H1 (cell line): ENCODE results near the gene ZNF773. TPM values are rescaled to one million over a fixed set of nuclear protein-coding genes. Genes with fewer than 3 reads are reported as not detected.
A peak's percentile ranks its signal among the peaks of the same experiment; 100 is the strongest.

ENCODE experiments used
- CTCF ChIA-PET: fragments of 300-600 bp; sonication (Branson Sonifier 250); formaldehyde crosslinking; loops from one replicate; lab custom pipeline; 2021; ENCODE audit not compliant: partially characterized antibody; lab: Charles Lee
- POLR2A ChIA-PET: fragments of 300-600 bp; sonication (Branson Sonifier 250); formaldehyde crosslinking; loops from one replicate; lab custom pipeline; 2021; ENCODE audit warnings: inconsistent platforms; ENCODE audit not compliant: partially characterized antibody; lab: Charles Lee
- DNase-seq, 2 experiments: peaks; one replicate each; pipeline versions ENCODE4 v3.0.0 to v3.0.0-alpha.2; 2010 to 2022; ENCODE audit warnings: low spot score in 2 of 2, low read depth in 1 of 2, mixed read lengths in 1 of 2
- FAIRE-seq: peaks from 2 replicates; lab custom pipeline; 2011; peaks lifted over from hg19 to GRCh38; lab: Jason Lieb, UNC
- H2AFZ ChIP-seq: 2 replicates; pipeline ENCODE4 v1.8.1; 2012; ENCODE audit warnings: low read length, inconsistent platforms
- H2AK5ac ChIP-seq: 2 replicates; pipeline ENCODE4 v1.6.1; 2013; ENCODE audit warnings: low read depth, low read length
- H2BK120ac ChIP-seq: replicated peaks from 2 replicates; pipeline ENCODE3; 2013; ENCODE audit warnings: low read depth, low read length, inconsistent platforms
- H2BK12ac ChIP-seq: 2 replicates; pipeline ENCODE4 v1.6.1; 2013; ENCODE audit warnings: low read depth, low read length
- H2BK15ac ChIP-seq: 2 replicates; pipeline ENCODE4 v1.6.1; 2013; ENCODE audit warnings: low read length
- H2BK20ac ChIP-seq: 2 replicates; pipeline ENCODE4 v1.6.1; 2013; ENCODE audit warnings: low read length
- H2BK5ac ChIP-seq: 2 replicates; pipeline ENCODE4 v1.6.1; 2013; ENCODE audit warnings: low read depth, low read length
- H3K14ac ChIP-seq: 2 replicates; pipeline ENCODE4 v1.6.1; 2013; ENCODE audit warnings: inconsistent platforms; ENCODE audit not compliant: insufficient read length
- H3K18ac ChIP-seq: 2 replicates; pipeline ENCODE4 v1.6.1; 2013; ENCODE audit warnings: low read length; ENCODE audit errors: extremely low read depth
- H3K23ac ChIP-seq: 2 replicates; pipeline ENCODE4 v1.6.1; 2013; ENCODE audit warnings: inconsistent platforms; ENCODE audit not compliant: insufficient read length
- H3K23me2 ChIP-seq: 2 replicates; pipeline ENCODE4 v1.6.1; 2013; ENCODE audit warnings: low read depth, low read length
- H3K27ac ChIP-seq: 2 replicates; pipeline ENCODE4 v1.6.1; 2011; ENCODE audit warnings: low read depth, low read length, inconsistent platforms
- H3K27me3 ChIP-seq, 4 experiments: replicated peaks in 1 of 4; 1 replicate in 1 of 4; 2 replicates in 3 of 4; pipeline versions ENCODE4 v1.6.1 to v1.8.1; 2011 to 2013; ENCODE audit warnings: low read length in 3 of 4, mild to moderate bottlenecking in 3 of 4, inconsistent platforms in 2 of 4, mixed read lengths in 2 of 4, moderate library complexity in 1 of 4; ENCODE audit not compliant: control insufficient read depth in 3 of 4, insufficient read depth in 3 of 4; ENCODE audit errors: extremely low read depth in 1 of 4
- H3K36me3 ChIP-seq, 4 experiments: 2 replicates each; pipeline versions ENCODE4 v1.6.1 to v1.8.1; 2011 to 2013; ENCODE audit warnings: mild to moderate bottlenecking in 4 of 4, low read length in 3 of 4, moderate library complexity in 2 of 4, control low read depth in 1 of 4, inconsistent platforms in 1 of 4; ENCODE audit not compliant: insufficient read depth in 4 of 4, control insufficient read depth in 2 of 4
- H3K4ac ChIP-seq: replicated peaks from 2 replicates; pipeline ENCODE3; 2013; ENCODE audit warnings: low read length, low read depth, mixed read lengths, inconsistent platforms; ENCODE audit not compliant: insufficient read length
- H3K4me1 ChIP-seq, 4 experiments: replicated peaks in 1 of 4; 1 replicate in 1 of 4; 2 replicates in 3 of 4; pipeline versions ENCODE4 v1.6.1 to v1.8.1; 2011 to 2013; ENCODE audit warnings: low read length in 3 of 4, inconsistent platforms in 2 of 4, mixed read lengths in 1 of 4; ENCODE audit not compliant: insufficient read depth in 4 of 4, control insufficient read depth in 3 of 4
- H3K4me2 ChIP-seq, 2 experiments: 2 replicates each; pipeline versions ENCODE4 v1.6.1 to v1.8.1; 2011 to 2013; ENCODE audit warnings: low read depth in 2 of 2, low read length in 2 of 2, control low read depth in 1 of 2, inconsistent platforms in 1 of 2, mild to moderate bottlenecking in 1 of 2; ENCODE audit not compliant: insufficient read depth in 1 of 2
- H3K4me3 ChIP-seq, 4 experiments: fragments of 200-600, 300-600 bp in 1 of 4; sonication (generic), shearing (Covaris generic), sonication (Bioruptor Twin) in 1 of 4; 2 replicates each; pipeline versions ENCODE4 v1.5.1 to v1.8.1; 2011 to 2016; ENCODE audit warnings: low read length in 4 of 4, low read depth in 3 of 4, control low read depth in 2 of 4, inconsistent platforms in 2 of 4, mild to moderate bottlenecking in 2 of 4, mixed read lengths in 1 of 4, moderate library complexity in 1 of 4; ENCODE audit not compliant: insufficient read depth in 2 of 4; ENCODE audit errors: extremely low read depth in 1 of 4
- H3K56ac ChIP-seq: replicated peaks from 2 replicates; pipeline ENCODE3; 2013; ENCODE audit warnings: low read depth, mild to moderate bottlenecking, mixed read lengths, low read length, inconsistent platforms; ENCODE audit not compliant: insufficient read length
- H3K79me1 ChIP-seq: 2 replicates; pipeline ENCODE4 v1.6.1; 2013; ENCODE audit warnings: low read depth, low read length, control low read depth
- H3K79me2 ChIP-seq, 2 experiments: 2 replicates each; pipeline versions ENCODE4 v1.6.1 to v1.8.1; 2012 to 2013; ENCODE audit warnings: low read length in 2 of 2, mild to moderate bottlenecking in 2 of 2, inconsistent platforms in 1 of 2; ENCODE audit not compliant: insufficient read depth in 2 of 2, control insufficient read depth in 1 of 2
- H3K9ac ChIP-seq, 4 experiments: replicated peaks in 1 of 4; 1 replicate in 1 of 4; 2 replicates in 3 of 4; pipeline versions ENCODE4 v1.6.1 to v1.8.1; 2011 to 2013; ENCODE audit warnings: low read depth in 3 of 4, low read length in 3 of 4, control low read depth in 2 of 4, mild to moderate bottlenecking in 2 of 4, moderate library complexity in 2 of 4, inconsistent platforms in 1 of 4; ENCODE audit errors: extremely low read depth in 1 of 4
- H3K9me3 ChIP-seq, 2 experiments: 2 replicates each; pipeline versions ENCODE4 v1.6.1 to v1.8.1; 2012 to 2013; ENCODE audit warnings: mild to moderate bottlenecking in 2 of 2, moderate library complexity in 2 of 2, control low read depth in 1 of 2, inconsistent platforms in 1 of 2, low read depth in 1 of 2, low read length in 1 of 2, mixed read lengths in 1 of 2; ENCODE audit not compliant: insufficient read depth in 2 of 2
- H4K20me1 ChIP-seq, 2 experiments: replicated peaks in 1 of 2; 2 replicates each; pipeline versions ENCODE3 to v1.8.1; 2011 to 2013; ENCODE audit warnings: inconsistent platforms in 2 of 2, low read length in 2 of 2, mild to moderate bottlenecking in 1 of 2; ENCODE audit not compliant: insufficient read depth in 2 of 2, control insufficient read depth in 1 of 2
- H4K5ac ChIP-seq: 2 replicates; pipeline ENCODE4 v1.6.1; 2013; ENCODE audit warnings: low read length, low read depth, mixed read lengths, inconsistent platforms; ENCODE audit not compliant: insufficient read length
- H4K8ac ChIP-seq: 2 replicates; pipeline ENCODE4 v1.8.0; 2013; ENCODE audit warnings: mild to moderate bottlenecking, moderate library complexity, low read length, inconsistent platforms; ENCODE audit not compliant: insufficient read depth; ENCODE audit errors: extremely low read depth
- H4K91ac ChIP-seq: replicated peaks from 2 replicates; pipeline ENCODE3; 2013; ENCODE audit warnings: low read length, mixed read lengths, inconsistent platforms; ENCODE audit not compliant: insufficient read length
- BACH1 ChIP-seq: IDR thresholded peaks from 2 replicates; pipeline ENCODE4 v1.6.1; 2012; ENCODE audit warnings: low read length, improper control_type of control experiment
- CHD1 ChIP-seq: IDR thresholded peaks from 2 replicates; pipeline ENCODE4 v1.6.1; 2012; ENCODE audit warnings: low read depth, low read length, improper control_type of control experiment
- CTCF ChIP-seq, 3 experiments: IDR thresholded peaks; 1 replicate in 2 of 3; 2 replicates in 1 of 3; pipeline versions ENCODE4 v1.5.1 to v1.6.1; 2011; ENCODE audit warnings: low read length in 3 of 3, mild to moderate bottlenecking in 3 of 3, inconsistent platforms in 2 of 3, low read depth in 1 of 3, moderate library complexity in 1 of 3; ENCODE audit not compliant: insufficient read depth in 1 of 3; ENCODE audit errors: control extremely low read depth in 1 of 3
- EZH2 ChIP-seq: fragments of 200-600 bp; sonication (generic); IDR thresholded peaks from 2 replicates; pipeline ENCODE4 v1.7.1; 2012; ENCODE audit warnings: low read depth, mild to moderate bottlenecking, moderate library complexity, low read length, inconsistent platforms; ENCODE audit not compliant: severe bottlenecking
- GABPA ChIP-seq: IDR thresholded peaks from 2 replicates; pipeline ENCODE4 v1.6.1; 2011; ENCODE audit warnings: mild to moderate bottlenecking, low read length, moderate library complexity, borderline replicate concordance; ENCODE audit not compliant: insufficient read depth
- RAD21 ChIP-seq, 2 experiments: IDR thresholded peaks in 1 of 2; conservative IDR thresholded peaks in 1 of 2; 2 replicates each; pipeline ENCODE4 v1.6.1; 2011; ENCODE audit warnings: low read depth in 2 of 2, low read length in 2 of 2, improper control_type of control experiment in 1 of 2, inconsistent platforms in 1 of 2, mild to moderate bottlenecking in 1 of 2, moderate library complexity in 1 of 2
- WGBS, 2 experiments: shearing (Covaris generic) in 1 of 2; methylation state at CpG; one replicate each; pipeline versions ENCODE4 v1.1.6 to v1.1.7; 2013 to 2015; ENCODE audit warnings: low lambda C conversion rate in 2 of 2, mixed read lengths in 2 of 2, inconsistent platforms in 1 of 2, low coverage in 1 of 2, missing lambda C conversion rate in 1 of 2; ENCODE audit not compliant: insufficient replicate concordance in 2 of 2, insufficient coverage in 1 of 2, insufficient read length in 1 of 2; ENCODE audit errors: extremely low coverage in 1 of 2, missing lambda C conversion rate in 1 of 2; 5-methylcytosine and 5-hydroxymethylcytosine counted together
- polyA plus RNA-seq, 7 experiments: library from polyadenylated mRNA; depleted of rRNA in 3 of 7; stranded (reverse) in 5 of 7; unstranded in 2 of 7; fragments of >200 nt in 5 of 7; fragments of 200-250 nt in 2 of 7; gene quantifications; 1 replicate in 5 of 7; 2 replicates in 1 of 7; 4 replicates in 1 of 7; pipeline versions ENCODE4 v1.2.1 to v1.2.3, GENCODE V29; 2011 to 2013; ENCODE audit warnings: missing spikeins in 2 of 7, mixed read lengths in 2 of 7
- total RNA-seq: library from RNA; stranded (reverse); fragmentation: NEBNext Ultra II Directional; extraction: Animal tissue kit (Norgen Biotek cat#: 25700); gene quantifications from 2 replicates; pipeline ENCODE4 v1.2.1, GENCODE V29; 2021

ZNF773 gene
- total and polyA plus RNA-seq, 2 of the 8 experiments (the other 6 are each of a cell fraction or from before 2014, with no cell fraction given), result 4.2 to 8.3 TPM

GRCh38 chr19:57552432-57552831 lies 52.7 kb downstream of the ZNF773 start:
- no peaks in the 10 kb centered on the region for H3K4me1 ChIP-seq
- no peak overlapping the region for H4K8ac ChIP-seq
- no peaks in the 10 kb centered on the region for H3K27me3 ChIP-seq
- H2AK5ac ChIP-seq, result no peak overlapping the region
- H3K4ac ChIP-seq, result no peak overlapping the region
- peaks cover 8% of the 10 kb centered on the region for H3K79me1 ChIP-seq
- no peak overlapping the region for H2BK5ac ChIP-seq
- H2BK15ac ChIP-seq, result no peak overlapping the region
- 91% methylated on average over 2 of the region's 2 CpGs; no CpG with 5 or more reads in 1 of the 2 experiments for WGBS, 2 experiments
- no peaks in the 10 kb centered on the region; a peak in 1 of 4 replicates for H3K79me2 ChIP-seq
- no peak overlapping the region for H4K91ac ChIP-seq
- no peak for FAIRE-seq
- H3K18ac ChIP-seq, result no peak overlapping the region
- TF ChIP-seq GABPA (no peak), CHD1 (no peak), CTCF (IDR thresholded peaks at IDR 0.05; ENCODE audit: control extremely low read depth in 1 of 3, insufficient read depth in 1 of 3, low read depth in 1 of 3, low read length in 3 of 3) (peak in 2 of 3 experiments; percentile 15 to 25; a peak in 2 of 4 replicates), BACH1 (no peak), RAD21 (IDR thresholded peaks at IDR 0.05 in 1 of 2, conservative IDR thresholded peaks at IDR 0.05 in 1 of 2; ENCODE audit: low read depth in 2 of 2, low read length in 2 of 2) (peak in 1 of 2 experiments; percentile 23; a peak in 1 of 4 replicates), EZH2 (no peak)
- peaks cover 0 to 4% of the 10 kb centered on the region in 2 experiments for H4K20me1 ChIP-seq
- DNase-seq, result no peak
- no peak overlapping the region for H3K56ac ChIP-seq
- no peak overlapping the region for H3K14ac ChIP-seq
- peaks cover 13 to 63% (median 51%) of the 10 kb centered on the region in 4 experiments for H3K36me3 ChIP-seq
- peaks cover 2 to 4% of the 10 kb centered on the region in 2 experiments for H3K9me3 ChIP-seq
- ChIA-PET CTCF (no interaction called here), POLR2A (interaction anchor here (1.0 kb wide), 1 partner anchor 11 kb away, joined by 3 read pairs; no protein-coding TSS in a partner anchor)
- no peak overlapping the region for H2BK20ac ChIP-seq
- H2BK120ac ChIP-seq, result no peak overlapping the region
- H3K4me3 ChIP-seq, result no peak overlapping the region
- H4K5ac ChIP-seq, result no peak overlapping the region
- H3K9ac ChIP-seq, result no peak overlapping the region
- no peak overlapping the region for H3K4me2 ChIP-seq
- no peaks in the 10 kb centered on the region for H3K23me2 ChIP-seq
- H2AFZ ChIP-seq, result no peak overlapping the region
- no peak overlapping the region for H3K27ac ChIP-seq
- H3K23ac ChIP-seq, result no peak overlapping the region
- no peak overlapping the region for H2BK12ac ChIP-seq
